ENCODE data around the gene KDM1A. TPM values are rescaled to one million over a fixed set of nuclear protein-coding genes. Genes with fewer than 3 reads are reported as not detected.

Gene KDM1A
- total RNA-seq, 1 donor from 2014 or later = 332 TPM

- Histone ChIP-seq H3K79me2 (ENCODE audit: low read depth) (no peaks in the 10 kb centered on the region), H3K4me3 (no peak overlapping the region), H3F3A (ENCODE audit: low read depth) (no peaks in the 10 kb centered on the region), H3K27me3 (no peaks in the 10 kb centered on the region), H2AFZ (replicated peaks) (no peak overlapping the region), H3K9ac (no peak overlapping the region), H3K27ac (no peak overlapping the region), H3K4me2 (peak overlapping the region; percentile 8), H3K36me3 (no peaks in the 10 kb centered on the region), H4K20me1 (ENCODE audit: low read depth) (no peaks in the 10 kb centered on the region), H3K4me1 (peaks cover 13% of the 10 kb centered on the region), H3K9me3 (ENCODE audit: low read depth) (no peaks in the 10 kb centered on the region)
- peak; percentile 72 for DNase-seq (ENCODE audit: low spot score)
- Mint-ChIP-seq H3K9me3 (no peaks in the 10 kb centered on the region), H3K36me3 (no peaks in the 10 kb centered on the region), H3K27me3 (ENCODE audit: insufficient read depth, low read depth) (no peaks in the 10 kb centered on the region), H3K27ac (peak overlapping the region; percentile 96), H3K4me1 (peaks cover 17% of the 10 kb centered on the region), H3K4me3 (peak overlapping the region; percentile 50)
- TF ChIP-seq CTCF (IDR thresholded peaks at IDR 0.05) = no peak
- TF ChIP-seq EZH2phosphoT487 (IDR thresholded peaks at IDR 0.05) = no peak
- TF ChIP-seq EZH2 (IDR thresholded peaks at IDR 0.05) = no peak
Measured at GRCh38 chr1:23013657-23014056, 5.6 kb upstream of the KDM1A start.

GRCh38 chr1:23018661-23019093 lies 591 bp upstream of the KDM1A start:
- Histone ChIP-seq H3K36me3 (peaks cover 16% of the 10 kb centered on the region), H3K4me3 (peak overlapping the region; percentile 88), H2AFZ (replicated peaks) (peak overlapping the region; percentile 87), H3K79me2 (ENCODE audit: low read depth) (peaks cover 48% of the 10 kb centered on the region), H4K20me1 (ENCODE audit: low read depth) (peaks cover 26% of the 10 kb centered on the region), H3K27ac (no peak overlapping the region), H3K27me3 (no peaks in the 10 kb centered on the region), H3K9me3 (ENCODE audit: low read depth) (peaks cover 19% of the 10 kb centered on the region), H3K4me2 (peak overlapping the region; percentile 87), H3K4me1 (peaks cover 4% of the 10 kb centered on the region), H3F3A (ENCODE audit: low read depth) (no peaks in the 10 kb centered on the region), H3K9ac (no peak overlapping the region)
- Mint-ChIP-seq H3K9me3 (peaks cover 22% of the 10 kb centered on the region), H3K36me3 (peaks cover 28% of the 10 kb centered on the region), H3K4me3 (peak overlapping the region; percentile 92), H3K27me3 (ENCODE audit: insufficient read depth, low read depth) (peaks cover 2% of the 10 kb centered on the region), H3K27ac (peak overlapping the region; percentile 97), H3K4me1 (peaks cover 26% of the 10 kb centered on the region)
- TF ChIP-seq CTCF (IDR thresholded peaks at IDR 0.05) (no peak), EZH2 (IDR thresholded peaks at IDR 0.05) (no peak), EZH2phosphoT487 (IDR thresholded peaks at IDR 0.05) (no peak)
- peak; percentile 29 for DNase-seq (ENCODE audit: low spot score)

GRCh38 chr1:23019863-23020625 lies 776 bp downstream of the KDM1A start:
- TF ChIP-seq EZH2 (IDR thresholded peaks at IDR 0.05) (no peak), CTCF (IDR thresholded peaks at IDR 0.05) (no peak), EZH2phosphoT487 (IDR thresholded peaks at IDR 0.05) (no peak)
- H2AFZ ChIP-seq (replicated peaks) = no peak overlapping the region
- Mint-ChIP-seq H3K4me3 (peak overlapping the region; percentile 98), H3K27me3 (ENCODE audit: insufficient read depth, low read depth) (peaks cover 2% of the 10 kb centered on the region), H3K36me3 (peaks cover 37% of the 10 kb centered on the region), H3K4me1 (peaks cover 20% of the 10 kb centered on the region), H3K9me3 (peaks cover 28% of the 10 kb centered on the region), H3K27ac (peak overlapping the region; percentile 98)
- peak overlapping the region; percentile 83 for H3K9ac ChIP-seq
- peaks cover 39% of the 10 kb centered on the region for H4K20me1 ChIP-seq (ENCODE audit: low read depth)
- no peaks in the 10 kb centered on the region for H3K4me1 ChIP-seq
- H3K79me2 ChIP-seq (ENCODE audit: low read depth) = peaks cover 62% of the 10 kb centered on the region
- peaks cover 19% of the 10 kb centered on the region for H3K9me3 ChIP-seq (ENCODE audit: low read depth)
- DNase-seq (ENCODE audit: low spot score) = peak; percentile 74
- peaks cover 17% of the 10 kb centered on the region for H3K36me3 ChIP-seq
- H3K27me3 ChIP-seq = no peaks in the 10 kb centered on the region
- peak overlapping the region; percentile 88 for H3K4me3 ChIP-seq
- H3F3A ChIP-seq (ENCODE audit: low read depth) = no peaks in the 10 kb centered on the region
- H3K4me2 ChIP-seq = peak overlapping the region; percentile 87
- peak overlapping the region; percentile 66 for H3K27ac ChIP-seq

Data from neural progenitor cell (in vitro differentiated cells).